HPDE6-E6E7 (cell line): ENCODE data around the gene VSTM2B.

ENCODE experiments used
- DNase-seq: peaks from one replicate; pipeline ENCODE4 v3.0.0; 2011; ENCODE audit warnings: missing footprints; ENCODE audit errors: extremely low spot score

The VSTM2B gene

DNA sequence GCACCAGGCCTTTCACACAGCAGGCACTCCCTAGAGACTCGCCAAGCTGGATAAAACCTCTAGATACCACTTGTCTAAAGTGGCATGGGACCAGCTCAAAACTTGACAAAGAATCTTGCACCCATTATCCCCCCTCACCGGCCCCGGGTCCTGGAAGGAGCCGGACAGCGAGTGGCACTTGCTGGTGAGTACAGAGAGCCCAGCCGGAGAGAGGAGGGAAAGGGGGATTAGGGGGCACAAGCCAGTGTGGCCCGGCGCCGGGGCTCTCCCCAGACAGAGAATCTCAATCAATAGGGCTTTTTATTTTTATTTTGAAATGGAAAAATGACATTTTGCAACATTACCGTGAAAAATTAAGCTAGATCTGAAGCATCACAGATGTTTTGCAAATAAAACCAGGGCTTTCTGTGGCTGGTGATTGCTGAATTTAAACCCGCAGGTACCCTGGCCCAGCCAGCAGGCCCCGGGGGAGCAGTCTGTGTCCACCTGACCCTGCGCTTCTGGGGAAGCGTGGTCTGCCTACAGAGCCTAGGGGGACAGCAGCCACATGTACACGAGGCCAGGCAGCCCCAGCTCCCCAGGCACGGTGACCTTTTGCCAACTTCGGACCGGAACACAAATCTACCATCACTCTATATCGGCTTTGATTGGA is 10.0 kb upstream of the VSTM2B start:
- DNase-seq = no peak

DNA sequence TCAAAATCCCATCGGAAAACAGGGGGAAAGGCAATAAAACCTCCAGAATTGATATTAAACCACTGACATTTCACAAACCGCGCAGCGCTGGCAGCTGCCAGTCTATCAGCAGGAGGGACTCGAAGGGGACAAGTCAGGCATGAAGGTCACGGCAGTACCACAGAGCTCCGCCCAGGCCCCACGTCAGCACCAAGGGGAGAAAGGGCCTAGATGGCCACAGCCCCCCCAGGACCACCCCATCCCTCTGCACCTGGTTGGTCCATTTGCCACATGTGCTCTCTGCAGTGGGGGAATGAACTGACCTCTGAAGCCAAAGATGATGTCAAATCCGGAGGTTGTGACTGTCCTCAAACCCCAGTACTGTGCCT is 9.5 kb upstream of the VSTM2B start:
- no peak for DNase-seq

DNA sequence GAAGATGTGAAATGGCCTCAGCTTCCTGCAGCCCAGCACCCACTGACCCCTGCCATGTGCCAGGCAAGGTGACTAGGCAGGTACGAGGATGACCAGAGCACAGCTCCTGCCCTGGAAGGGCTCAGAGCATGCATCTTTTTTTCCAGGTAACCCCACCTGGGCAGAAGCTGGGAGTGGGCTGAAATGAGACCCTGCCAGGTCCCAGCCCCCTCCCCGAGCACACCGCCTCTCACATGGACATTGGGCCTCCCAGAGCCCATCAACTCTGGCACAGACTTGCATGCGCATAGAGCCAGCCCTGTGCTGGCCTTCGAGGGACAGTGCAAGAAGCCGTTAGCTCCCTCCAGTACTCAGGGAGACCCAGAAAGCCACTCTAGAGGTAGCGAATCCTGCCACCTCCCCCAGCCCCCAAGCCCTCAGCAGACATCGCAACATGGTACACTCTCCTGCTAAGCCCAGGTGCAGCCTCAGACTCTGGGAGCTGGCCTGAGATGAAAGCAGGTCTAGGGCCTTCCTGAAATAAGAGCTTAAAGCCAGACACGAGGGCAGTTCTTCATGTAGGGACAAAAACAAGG is 8.9 kb upstream of the VSTM2B start:
- DNase-seq = no peak

DNA sequence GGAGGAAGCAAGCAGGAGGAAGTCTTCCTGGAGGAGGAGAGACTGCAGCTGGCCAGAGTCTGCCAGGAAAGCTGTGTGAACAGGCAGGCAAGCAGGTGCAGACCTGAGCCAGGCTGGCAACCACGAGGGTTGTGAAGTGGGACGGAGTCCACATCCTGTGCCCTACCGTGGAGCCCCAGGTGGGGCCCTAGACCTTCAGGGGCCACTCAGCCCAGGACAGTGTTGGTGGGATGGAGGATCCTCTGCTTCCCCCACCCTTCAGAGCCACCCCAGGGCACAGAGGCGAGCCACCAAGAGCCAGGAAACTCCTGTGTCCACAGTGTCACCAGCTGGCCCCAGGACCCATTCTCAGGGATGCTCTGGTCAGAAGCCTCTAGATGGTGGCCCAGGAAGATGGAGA is 8.4 kb upstream of the VSTM2B start:
- no peak for DNase-seq

DNA sequence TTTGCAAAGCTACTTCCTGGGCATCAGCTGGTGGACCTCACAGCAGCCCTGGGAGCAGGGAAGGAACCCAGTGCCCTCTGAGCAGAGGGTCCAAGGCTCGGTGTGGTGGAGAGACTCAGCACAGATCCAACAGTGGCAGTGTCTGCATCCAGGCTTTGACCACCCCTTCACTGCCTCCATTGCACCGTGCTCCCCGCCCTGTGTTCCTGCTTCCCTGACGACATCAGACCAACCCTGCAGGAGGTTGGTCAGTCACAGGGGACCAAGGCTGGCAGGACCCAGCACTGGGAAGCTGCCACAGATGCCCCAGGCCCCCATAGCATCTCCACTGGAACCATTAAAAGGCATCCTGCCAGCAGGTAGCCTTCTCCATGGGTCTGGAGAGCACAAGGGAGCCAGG is 7.8 kb upstream of the VSTM2B start:
- no peak for DNase-seq

DNA sequence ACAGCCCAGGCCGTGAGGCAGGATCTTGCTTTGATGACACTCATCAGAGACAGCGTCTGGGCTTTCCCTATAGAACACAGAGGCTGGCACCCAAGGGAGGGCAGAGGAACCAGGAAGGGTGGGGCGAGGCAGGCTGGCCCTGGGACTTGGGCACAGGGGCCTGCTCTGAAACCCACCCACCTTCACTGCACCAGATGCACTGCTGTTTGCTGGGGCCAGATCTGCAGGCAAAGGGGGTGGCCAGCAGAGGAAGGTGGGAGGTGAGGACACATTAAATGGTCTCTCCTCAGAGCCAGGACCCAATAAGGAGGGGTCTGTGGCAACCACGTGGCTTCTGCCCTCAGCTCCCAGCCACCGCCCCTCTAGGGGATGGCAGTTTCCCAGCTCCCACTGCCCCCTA is 6.6 kb upstream of the VSTM2B start:
- DNase-seq = no peak

DNA sequence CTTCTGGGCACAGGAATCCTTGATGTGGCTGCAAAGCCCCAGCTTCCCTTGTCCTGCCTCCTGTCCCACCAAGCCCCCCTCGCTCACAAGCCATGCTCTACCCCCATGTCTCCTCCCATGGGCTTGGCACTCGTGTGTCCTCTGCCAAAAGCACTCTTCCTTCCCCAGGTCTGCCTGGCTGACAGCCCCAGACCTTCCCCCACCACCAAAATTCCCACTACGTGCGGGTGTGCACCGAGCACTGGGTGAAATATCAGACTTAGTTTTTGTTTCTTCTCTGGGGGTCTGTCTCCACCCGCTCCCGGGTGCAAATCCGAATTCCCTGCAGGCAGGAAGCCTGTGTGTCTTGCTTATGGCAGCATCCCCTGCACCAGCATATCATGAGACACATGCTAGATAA is 5.9 kb upstream of the VSTM2B start:
- no peak for DNase-seq

DNA sequence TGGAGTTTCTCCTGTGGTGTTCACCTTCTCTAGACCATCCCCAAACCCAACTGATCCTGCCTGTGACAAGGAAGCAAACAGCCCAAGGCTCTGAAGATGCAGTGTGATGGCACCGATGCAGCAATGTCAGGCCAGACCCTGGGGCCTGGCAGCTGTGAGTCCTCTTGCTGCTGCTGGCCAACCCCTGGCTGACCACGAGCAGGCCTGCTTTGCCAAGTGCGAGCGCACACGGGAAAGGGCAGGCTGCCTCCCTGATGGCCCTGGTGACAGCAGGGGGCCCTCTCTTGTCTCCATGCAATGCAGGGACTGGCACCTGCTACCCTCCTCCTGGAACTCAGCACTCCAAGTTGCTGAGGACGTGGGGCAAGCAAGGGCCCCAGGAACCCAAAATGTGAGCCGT is 5.4 kb upstream of the VSTM2B start:
- DNase-seq = no peak

DNA sequence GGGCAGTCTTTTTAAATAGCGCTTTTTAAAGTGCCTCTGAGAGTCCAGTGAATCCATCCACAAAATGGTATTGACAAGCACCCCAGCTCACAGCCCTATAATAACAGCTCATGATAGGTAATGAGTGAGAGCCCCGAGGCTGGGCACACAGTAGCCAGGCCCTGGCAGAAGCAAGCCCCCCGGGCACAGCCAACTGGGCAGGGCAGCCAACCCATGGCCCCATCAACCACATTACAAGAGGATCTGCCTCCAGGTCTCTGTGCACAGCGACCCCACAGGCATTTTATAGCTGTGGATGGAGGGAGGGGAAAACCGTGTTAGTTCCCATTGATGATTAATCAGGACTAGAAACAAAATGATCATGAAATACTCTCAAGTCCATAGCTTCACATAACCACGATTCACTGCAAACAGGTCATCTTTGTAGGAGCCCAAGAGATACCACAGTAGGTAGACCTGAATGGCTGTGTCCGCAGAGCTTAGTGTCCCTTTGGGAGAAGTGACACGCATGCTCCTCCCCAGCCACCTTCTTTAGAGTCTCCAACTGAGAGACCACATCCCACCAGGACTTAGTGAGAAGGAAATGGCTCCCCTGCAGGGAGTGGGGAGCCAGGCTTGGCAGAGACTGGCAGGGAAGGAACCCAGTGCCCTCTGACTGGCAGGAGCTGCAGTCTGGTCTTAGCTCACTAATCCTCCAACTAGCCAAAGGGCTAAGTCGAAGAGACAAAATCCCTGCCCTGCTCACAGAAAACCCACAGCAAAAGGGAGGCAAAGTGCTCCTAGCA is 4.3 kb upstream of the VSTM2B start:
- DNase-seq = no peak

DNA sequence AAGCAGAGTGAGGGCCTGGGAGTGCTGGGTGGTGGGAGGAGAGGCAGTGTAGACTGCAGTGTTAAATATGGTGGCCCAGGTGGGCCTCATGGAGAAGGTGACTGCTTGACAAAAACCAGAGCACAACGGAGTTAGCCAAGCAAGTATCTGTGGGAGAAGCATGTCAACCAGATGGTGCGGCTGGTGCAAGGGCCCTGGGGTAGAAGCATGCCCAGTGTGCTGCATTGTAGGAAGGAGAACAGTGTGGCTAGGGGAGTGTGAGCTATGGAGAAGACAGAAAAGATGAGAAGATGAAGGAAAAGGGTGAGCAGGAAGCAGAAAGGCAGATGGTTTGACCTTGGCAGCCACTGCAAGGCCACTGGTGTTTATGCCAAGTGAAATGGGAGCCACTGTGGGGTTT is 2.2 kb upstream of the VSTM2B start:
- DNase-seq = no peak

DNA sequence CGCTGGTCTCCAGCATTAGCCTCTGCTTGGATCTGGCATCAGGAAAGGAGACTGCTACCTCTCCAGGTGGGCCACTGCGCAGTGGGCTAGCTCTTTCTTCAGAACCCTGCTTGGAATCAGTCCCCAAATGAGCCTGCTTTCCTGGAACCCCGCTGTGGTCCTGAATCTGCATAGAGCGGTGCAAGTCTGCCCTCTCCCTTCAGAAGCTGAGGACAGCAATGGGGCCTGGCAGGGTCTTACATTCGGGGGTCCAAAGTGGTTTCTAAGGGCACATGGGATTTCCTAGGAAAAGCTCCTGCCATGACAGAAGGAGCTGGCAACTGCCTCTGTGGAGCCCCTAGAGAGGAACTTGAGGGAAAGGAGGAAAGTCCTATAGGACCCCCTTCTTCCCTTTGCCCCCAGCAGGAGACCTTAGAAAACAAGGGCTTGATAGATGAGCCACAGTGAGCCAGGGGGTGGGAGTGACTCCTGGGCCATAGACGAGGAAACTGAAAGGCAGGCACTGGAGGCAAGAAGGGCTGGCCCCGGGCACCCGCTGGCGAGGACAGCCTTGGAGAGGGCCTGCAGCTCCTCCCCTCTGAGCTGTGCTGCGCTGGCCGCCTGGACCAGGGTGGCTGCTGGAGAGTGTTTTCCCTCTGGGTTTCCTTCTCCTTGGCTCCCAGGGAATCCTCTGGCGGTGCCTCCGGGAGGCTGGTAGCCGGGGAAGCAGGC is 1.4 kb upstream of the VSTM2B start:
- DNase-seq = no peak

DNA sequence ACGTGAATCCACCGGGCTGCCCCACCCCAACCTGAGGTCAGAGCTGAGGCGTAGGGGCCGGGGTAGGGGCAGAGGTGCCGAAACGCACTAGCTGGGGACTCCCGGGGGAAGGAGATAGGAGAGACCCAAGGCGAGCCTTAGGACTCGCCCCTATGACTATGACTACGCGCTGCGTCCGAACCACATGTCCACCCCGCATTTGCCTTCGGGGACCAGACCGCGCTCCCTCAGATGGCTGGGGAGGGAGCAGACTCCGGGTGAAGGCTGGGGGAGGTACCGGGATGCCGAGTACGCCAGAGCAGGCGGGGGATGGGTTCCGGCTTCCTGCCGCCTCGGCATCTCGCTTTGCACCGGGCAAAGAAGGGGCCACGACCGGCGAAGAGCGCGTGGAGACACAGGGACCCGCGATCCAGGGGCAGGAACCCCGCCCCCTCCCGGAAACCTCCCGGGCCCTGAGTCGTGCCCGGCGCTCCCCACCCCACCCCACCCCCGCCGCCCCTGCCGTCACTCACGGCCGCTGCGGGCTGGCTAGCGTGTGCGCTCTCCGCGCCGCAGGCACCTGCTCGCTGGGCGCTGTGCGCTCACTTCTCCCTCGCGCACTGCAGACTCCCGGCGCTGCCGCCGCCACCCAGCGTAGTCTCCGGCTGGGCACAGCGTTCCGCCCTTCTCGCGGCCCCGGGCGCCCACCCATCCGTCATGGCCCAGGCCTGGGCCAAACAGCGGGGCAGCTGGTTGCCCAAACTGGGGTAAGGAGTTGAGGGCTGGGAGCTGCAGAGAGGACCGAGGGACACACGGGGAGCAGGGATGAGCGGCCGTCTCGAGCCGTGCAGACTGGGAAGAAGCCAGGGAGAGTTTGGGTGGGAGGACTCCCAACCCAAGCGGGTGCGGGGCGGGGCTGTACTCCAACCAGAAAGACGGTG is 622 bp upstream of the VSTM2B start:
- no peak for DNase-seq

DNA sequence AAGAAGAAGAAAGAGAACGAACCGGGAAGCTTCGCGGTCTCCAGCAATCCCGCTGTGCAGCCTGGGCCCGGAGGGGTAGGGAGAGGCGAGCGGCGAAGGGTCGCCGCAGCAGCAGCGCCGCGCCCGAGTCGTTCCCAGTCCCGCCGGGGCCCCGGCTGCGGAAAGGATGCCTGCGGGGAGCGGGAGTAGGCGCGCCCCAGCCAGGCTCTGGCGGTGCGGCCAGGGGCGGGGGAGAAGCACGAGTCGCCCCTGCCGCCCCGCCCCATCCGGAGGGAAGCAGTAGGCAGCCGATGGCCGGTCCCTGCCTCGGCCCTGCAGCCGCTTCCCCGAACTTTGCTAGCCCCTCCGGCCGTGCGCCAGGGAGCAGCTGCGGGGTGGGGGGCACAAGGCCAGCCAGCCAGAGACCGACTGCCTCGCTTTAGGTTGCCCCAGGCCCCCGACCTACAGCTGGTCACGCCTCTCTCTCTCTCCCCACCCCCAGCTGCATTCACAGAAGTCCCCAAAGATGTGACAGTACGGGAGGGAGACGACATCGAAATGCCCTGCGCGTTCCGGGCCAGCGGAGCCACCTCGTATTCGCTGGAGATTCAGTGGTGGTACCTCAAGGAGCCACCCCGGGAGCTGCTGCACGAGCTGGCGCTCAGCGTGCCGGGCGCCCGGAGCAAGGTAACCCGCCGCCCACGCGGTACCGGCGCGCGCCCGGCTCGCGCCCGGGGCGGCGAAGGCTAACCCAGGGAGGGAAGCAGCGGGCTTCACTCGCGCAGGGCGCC is 1.1 kb downstream of the VSTM2B start:
- DNase-seq = no peak

DNA sequence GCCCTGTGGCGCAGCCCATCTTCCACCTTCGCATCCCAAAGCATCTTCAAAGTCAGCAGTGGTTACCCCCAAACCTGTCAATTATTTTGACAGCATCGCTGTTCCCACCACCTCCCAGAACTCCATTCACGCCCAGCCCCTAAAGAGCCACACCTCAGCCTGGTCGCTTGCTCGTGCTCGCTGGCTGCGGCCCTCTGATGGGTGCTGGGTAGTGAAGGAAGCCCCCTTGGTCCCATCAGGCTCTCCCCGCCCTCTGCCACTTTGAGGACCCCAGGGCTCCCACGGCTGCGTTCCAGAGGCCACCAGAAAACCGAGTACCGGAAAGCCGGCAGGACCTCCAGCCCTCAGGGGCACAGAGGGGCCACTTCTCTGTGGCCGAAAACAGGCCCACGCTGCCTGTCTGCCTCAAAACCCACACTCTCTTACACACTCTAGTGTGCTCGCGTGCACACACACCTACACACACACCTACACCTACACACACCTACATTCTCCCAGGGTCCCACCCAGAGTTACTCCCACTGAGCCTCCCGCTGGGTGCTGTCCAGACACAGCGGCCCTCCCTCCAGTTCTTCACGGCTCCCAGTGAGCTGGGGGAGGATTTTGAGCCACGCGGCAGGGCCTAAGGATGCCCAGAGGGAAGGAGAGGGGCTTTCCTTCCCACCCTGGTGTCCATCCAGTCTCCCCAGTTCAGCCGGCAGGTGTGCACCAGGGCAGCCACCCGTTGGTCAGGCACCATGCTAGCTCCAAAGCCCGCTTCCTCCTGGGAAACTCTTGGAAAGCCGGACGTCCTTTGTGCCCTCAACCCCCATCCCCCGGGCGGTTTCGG is 1.9 kb downstream of the VSTM2B start:
- no peak for DNase-seq

DNA sequence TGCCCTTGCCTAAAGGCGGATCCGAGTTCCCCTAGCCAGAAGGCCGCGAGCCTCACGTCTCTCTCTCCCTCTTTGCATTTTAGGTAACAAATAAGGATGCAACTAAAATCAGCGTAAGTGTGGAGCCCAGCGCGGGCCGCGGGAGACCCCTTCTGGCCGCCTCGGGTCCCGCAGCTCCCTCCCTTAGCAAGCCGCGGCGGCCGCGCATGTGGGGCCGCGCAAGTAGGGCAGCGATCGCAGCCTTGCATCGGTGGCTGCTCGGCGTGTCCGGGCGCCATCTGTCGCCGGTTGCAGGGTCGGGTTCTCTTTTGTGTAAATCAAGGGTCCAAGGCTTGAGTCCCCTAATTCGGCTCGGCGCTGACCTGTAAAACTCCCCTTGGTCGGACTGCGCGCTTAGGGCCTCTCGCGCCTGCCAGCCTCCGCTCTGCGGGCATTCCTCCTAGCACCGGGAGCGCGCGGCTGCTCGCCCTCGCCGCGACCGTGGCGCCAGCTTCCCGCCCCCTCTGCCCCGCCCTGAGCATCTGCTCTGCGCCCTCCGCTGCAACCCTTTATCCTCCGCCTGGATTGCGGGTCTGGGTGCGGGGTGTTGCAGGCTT is 2.7 kb downstream of the VSTM2B start:
- DNase-seq = no peak

DNA sequence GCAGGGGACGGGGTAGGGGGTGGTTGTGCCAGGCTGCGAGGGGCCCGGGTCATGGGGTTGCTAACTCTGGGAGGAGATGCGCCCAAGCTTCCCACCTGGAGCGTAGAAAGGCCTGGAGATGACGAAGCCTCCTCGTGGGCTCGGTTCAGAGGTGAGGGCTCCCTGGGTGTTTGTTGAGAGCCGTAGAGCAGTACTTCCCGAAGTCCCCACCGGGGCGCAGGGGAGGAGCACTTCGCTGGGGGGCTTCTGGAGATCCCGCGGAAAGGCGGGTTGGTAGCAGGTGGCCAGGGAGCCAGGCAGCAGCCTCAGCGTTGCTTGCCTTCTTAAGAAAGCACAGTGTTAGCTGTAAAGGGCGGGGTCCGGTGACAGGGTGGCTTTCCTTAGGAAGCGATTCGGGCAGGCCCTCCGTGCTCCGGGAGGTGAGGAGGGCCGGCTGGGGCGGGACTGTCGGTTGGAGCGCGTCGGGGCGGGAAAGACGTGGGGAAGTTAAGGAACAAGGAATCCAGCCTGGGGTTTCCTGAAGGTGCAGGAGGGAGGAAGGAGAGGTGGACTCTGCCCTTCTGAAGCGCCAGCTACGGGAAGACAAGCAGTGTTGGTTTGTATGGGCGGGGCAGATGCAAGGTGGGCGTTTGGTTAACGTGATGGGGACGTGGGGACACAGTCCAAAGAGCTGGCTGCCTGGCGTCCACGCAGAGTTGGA is 3.3 kb downstream of the VSTM2B start:
- no peak for DNase-seq

DNA sequence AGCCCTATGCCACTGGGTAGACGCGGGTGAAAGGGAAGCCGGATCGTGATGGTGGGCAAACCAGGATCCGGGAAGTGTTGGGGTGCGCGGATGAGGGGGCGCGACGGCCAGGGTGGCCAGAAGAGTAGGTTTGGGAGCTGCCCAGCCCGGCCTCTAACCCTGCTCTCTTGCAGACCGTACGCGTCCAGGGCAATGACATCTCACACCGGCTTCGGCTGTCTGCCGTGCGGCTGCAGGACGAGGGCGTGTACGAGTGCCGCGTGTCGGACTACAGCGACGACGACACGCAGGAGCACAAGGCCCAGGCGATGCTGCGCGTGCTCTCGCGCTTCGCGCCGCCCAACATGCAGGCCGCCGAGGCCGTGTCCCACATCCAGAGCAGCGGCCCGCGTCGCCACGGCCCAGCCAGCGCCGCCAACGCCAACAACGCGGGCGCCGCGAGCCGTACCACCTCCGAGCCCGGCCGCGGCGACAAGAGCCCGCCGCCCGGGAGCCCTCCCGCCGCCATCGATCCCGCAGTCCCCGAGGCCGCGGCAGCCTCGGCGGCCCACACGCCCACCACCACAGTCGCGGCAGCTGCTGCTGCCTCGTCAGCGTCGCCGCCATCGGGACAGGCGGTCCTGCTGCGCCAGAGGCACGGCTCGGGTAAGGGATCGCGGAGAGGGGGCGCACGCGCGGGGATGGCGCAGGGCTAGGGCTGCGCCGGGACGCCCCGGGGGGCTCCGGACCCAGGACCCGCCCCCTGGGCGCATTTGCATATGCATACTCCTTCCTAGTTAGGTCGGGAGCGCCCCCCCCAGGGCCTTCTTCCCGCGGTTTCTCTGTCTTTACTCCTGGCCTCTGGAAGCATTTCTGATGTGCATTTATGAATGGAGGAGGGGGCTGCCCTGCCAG is 4.1 kb downstream of the VSTM2B start:
- no peak for DNase-seq
